HG02973 (cell line): ENCODE results near the gene CPEB1.

ENCODE experiments used
- ATAC-seq: cut with Tn5 transposase; IDR thresholded peaks from one replicate; pipeline ENCODE4 v1.9.1; 2021; ENCODE audit warnings: moderate library complexity; ENCODE audit not compliant: unreplicated experiment

The CPEB1 gene

DNA sequence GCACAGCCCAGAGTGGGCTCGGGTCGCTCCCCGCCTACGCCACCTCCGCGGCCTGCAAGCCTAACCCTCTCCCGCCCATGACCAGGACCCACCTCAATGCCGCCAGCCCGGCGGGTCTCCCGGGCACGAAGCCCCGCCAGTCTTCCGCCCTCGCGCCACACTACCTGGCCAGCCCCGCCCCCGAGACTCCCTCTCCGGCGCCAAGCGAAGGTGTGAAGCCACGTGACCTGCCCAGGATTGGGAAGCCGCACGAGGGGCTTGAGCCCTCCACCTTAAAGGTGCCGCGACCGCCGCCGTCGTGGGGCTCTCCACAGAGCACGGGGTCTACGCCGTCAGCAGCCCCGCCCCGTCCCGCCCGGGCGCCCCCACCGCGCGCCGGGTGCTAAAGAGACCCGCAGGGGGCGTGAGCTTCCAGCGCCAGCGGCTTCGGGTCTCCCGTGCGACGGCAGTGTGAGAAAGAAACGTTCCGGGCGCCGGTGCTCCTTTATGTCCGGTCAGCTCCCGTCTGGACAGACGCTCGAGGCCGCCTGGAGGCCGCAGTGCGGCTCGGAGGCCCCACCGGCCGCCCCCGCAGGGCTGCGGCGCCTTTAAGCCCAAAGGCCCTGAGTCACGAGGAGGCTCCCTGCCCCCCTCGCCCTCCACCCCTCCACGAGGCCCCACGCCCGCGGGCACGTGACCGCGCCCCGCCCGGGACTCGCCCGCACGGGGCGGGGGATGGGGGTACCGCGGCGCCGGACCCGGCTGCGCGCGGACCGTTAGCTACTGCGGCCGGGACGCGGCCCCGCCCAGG lies at the start of gene CPEB1:
TSS of gene CPEB1 (minus strand) at position 319 of the 790 bp plus-strand sequence. CDS start 18,904 bp downstream, outside the sequence.
- ATAC-seq = no peak

GRCh38 chr15:82692171-82692570 lies 45.0 kb upstream of the CPEB1 start:
- ATAC-seq = no peak

DNA sequence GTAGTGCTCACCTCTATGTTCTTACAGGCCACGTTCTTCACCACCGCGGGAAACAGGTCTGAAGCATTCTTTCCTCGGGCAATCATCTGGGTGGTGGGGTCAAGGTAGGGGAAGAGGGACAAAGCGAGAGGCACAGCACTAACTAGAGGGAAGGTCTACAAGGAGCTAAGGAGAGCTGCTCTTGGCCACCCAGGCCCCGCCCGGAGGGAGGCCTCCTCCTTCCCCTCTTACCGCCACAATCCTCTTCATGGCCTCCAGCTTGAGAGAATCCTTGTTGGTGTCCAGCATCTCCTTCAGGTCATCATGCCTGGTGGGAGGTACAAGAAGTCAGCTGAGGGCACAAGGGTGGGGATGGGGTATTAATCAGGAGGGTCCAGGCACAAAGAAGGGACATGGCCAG lies 42.0 kb upstream of the CPEB1 start:
- ATAC-seq = no peak

DNA sequence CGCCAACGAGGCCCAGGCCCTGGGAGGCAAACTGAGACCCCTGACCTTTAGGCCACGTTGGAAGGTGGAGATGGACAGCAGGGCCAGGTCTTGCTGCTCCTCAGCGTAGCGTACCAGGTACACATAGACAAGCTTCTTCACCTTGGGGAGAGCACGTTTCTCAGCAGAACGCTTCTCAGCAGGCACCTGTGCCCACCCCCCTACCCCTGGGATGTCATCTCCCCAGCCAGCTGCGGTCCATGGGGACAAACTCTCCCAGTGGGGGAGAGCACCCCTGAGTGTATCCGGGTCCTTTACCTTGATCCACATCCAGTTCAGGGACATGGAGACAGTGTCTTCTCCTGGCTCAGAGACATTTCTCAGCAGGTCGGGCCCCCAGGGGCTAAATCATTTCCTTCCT lies 41.5 kb upstream of the CPEB1 start:
- no peak for ATAC-seq

DNA sequence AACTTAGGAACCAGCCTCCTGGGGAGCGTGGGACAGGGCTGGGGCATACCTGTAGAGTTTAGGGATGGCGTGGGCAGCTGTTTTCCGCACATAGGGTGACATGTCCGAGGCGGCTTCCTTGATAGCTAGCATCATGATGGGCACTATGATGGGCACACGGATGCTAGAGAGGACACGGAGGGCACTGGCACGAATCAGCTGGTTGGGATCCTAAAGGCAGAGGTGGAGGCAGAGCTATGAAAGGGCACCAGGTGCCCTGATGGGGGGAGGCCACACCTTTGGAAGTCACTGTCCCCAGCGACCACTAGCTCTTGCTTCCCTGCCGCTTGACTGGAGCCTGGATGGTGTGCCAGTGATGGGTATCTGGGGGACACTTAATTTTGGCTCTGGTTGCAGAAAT lies 34.2 kb upstream of the CPEB1 start:
- ATAC-seq = no peak

GRCh38 chr15:82680200-82681102 lies 33.3 kb upstream of the CPEB1 start:
- peak; percentile 88 for ATAC-seq

GRCh38 chr15:82679626-82680199 lies 32.5 kb upstream of the CPEB1 start:
- no peak for ATAC-seq

DNA sequence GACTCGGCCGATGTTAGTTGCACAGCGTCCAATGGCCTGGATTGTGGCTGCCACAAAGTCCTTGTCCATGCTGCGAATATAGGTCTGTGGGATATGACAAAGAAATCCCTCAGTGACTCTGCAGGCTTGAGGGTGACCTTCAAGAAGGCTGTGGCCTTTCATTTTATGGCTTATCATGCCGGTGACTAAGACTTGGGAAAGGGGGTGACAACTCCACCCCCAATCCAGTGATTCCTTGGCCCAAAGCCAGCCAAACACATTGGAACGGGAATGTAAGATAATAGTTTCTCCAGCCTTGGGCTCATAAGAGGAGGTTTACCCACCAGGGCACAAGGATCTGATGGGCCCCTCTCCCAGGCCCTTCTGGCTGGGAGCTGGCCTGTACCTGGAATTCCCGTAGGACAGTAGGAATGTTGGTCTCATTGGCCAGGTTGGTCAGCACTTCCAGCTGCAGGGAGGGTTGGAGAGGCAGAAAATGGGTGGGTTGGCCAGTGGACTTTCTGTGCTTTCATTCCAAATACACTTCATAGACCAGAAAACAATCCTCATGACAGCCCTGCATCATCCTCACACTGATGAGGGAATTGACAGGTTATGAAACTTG lies 30.7 kb upstream of the CPEB1 start:
- no peak for ATAC-seq

DNA sequence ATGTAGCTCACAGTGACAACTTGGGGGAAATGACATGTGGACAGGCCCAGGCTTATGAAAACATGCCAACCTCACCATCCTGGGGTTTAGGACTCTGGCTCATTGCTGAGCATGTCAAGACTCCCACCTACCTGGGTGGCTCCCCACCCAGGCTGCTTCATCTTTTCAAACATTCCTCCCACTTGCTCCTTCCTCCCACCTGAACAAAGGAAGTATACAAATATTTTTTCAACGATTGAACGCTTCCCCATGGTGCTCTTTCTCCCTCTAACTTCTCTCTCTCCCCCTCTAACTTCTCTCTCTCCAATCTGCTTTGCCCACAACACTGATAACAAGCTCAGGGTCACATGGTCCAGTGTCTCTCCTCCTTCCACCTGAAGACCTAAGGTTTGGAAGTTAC lies 27.7 kb upstream of the CPEB1 start:
- no peak for ATAC-seq

DNA sequence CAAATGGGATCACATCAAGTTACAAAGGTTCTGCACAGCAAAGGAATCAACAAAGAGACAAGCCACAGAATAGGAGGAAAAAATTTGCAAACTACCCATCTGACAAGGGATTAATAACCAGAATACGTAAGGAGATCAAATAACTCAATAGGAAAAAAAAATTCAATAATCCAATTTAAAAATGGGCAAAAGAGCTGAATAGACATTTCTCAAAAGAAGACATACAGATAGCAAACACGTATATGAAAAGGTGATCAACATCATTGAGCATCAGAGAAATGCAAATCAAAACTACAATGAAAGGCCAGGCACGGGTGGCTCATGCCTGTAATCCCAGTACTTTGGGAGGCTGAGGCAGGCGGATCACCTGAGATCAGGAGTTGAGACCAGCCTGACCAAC lies 23.5 kb upstream of the CPEB1 start:
- ATAC-seq = no peak

DNA sequence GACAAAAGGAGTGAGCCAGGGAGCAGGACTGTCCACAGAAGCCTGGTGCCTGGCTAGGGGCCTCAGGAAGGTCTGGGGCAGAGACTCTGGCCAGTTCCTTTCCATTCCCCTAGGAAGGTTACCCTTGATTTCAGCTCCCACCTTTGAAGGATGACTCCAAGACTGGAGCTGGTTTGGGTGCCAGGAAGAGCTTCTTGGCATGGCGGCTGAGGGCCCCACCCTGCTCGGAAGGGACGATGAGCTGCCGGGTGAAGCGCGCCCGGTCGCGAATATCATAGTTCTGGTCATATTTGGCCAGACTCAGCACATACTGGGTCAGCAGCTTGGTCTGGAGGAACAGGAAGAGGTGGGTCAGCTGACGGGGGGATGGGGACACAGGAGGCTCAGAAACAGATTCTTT lies 19.4 kb upstream of the CPEB1 start:
- no peak for ATAC-seq

DNA sequence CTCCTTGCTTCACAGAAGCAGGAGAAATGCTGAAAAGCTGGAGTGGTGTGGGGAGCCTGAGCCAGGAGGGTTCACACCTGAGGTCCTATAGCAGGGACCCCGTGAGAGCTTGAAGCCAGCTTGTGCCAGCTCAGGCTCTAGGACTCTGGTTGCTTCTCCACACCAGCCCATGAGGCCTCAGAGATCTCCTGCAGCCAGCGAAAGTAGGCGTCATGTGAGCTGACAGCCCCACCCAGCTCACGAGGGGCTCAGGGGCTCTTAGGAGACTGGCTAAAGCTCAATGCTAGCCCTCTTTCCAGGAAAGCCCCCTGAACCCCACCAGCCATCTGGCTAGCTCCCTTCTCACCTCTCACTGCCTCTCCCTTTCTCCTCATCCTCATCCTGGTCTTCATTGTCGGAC lies 16.9 kb upstream of the CPEB1 start:
- no peak for ATAC-seq

- no peak for ATAC-seq
Measured at GRCh38 chr15:82663186-82663600, 16.0 kb upstream of the CPEB1 start.

GRCh38 chr15:82662641-82663040 lies 15.5 kb upstream of the CPEB1 start:
- no peak for ATAC-seq

DNA sequence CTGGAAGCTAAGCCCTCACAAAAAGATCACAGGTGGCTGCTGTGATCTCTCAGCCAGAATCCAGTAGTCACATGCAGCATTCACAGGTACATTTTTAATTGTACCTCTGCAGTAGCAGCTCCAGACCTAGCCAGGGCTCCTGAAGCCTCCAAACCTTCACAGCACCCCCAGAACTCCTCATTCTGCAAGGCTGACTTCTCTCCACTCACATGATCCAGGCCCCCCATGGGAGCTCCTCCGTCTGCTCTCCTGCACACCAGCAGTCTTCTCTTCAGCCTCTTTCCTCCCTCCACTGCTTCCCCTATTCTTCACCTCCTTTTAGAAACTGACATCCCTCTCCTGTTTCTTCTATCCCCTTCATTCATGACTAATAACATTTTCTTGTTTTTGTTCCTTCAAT lies 13.2 kb upstream of the CPEB1 start:
- ATAC-seq = no peak

GRCh38 chr15:82656641-82657266 lies 9.6 kb upstream of the CPEB1 start:
- no peak for ATAC-seq

DNA sequence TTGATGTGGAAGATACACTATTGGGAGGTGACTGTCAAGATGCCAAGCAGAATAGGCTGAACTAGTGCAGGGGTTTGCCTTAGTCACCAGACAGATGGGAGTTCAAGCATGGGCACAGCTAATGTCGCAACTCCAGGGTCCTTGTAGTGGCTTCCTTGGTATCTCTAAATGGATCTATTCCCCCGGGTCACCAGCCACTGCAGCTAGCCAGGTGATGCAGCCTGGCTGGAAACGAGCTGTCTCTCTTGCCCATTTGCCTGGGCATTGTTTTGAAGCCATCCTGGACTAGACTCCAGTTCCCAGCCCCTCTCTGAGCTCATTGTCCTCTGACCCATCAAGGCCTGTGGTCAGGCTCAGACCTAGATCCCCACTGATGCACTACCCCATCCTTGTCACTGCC lies 8.4 kb upstream of the CPEB1 start:
- no peak for ATAC-seq

DNA sequence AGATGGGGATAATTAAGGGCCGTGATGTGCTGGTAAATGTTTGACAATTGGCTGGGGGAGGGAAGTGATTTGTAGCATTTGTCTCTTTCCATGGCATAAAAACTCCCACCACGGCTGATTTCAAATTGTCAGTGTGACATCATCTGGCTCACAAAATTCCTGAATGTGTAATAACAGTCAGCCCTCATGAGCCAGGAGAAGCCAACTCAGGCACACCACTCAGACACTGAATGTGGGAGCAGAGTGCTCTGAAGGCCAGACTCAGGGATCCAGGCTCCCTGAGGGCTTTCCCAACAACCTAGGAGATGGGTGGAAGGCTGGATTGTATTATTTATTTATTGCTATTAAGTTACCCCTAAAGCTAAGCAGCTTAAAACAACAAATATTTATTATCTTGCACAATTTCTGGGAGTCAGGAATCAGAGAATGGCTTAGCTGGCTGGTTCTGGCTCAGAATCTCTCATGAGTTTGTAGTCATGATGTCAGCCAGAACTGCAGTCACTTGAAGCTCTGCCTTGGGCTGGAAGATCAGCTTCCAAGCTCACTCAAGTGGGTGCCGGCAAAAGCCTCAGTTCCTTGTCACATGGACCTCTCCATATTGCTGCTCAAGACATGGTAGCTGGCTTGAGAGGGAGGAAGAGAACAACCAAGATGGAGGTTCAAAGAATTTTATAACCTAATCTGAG lies 6.5 kb upstream of the CPEB1 start:
- no peak for ATAC-seq

DNA sequence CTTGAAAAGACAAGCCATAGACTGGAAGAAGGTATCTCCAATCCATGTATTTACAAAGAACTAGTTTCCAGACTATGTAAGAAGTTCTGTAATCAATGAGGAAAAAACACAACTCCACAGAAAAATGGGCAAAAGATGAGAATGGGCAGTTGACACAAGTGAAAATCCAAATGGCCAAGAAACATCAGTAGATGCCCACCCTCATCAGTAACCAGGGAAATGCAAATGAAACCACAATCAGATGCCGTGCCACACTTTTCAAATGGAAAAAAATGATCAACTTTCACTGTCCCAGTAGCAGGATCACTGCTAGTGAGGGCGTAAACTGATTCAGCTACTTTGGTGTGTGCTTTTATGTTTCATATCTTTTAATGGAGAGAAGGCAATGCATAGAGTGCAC lies 4.5 kb upstream of the CPEB1 start:
- no peak for ATAC-seq

DNA sequence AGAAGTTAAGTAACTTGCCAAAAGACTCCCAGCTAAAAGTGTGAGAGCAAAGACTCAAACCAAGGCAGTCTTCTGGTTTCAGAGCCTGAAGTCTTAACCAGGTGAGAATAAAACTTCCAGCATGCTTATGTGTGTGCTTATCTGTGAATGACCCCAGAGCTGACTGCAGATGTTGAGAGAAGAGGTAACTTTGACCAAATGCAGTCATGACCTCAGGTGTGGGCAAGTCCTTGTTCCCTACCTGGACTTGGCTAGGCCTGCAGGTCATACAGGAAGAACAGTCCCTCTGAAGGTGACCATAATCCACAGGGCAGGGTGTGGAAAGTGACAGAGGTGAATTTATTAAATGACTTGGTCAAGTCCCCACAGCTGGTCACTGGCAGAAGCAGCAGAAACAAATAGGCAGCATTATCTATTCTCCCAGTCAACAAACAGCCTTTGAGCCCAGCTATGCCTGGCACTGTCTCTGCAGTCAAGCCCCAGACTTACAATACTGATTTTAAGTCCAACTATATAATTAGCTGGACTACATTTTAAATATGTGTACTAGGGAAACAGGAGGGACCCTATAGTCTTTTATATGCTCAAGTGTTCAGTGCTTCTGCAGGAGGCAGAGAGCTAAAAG lies 3.0 kb upstream of the CPEB1 start:
- ATAC-seq = no peak
